HEK293 (cell line): Measurements from ENCODE around the gene GPR3.

ENCODE experiments used
- ZBTB1 ChIP-seq: fragments of 450-650 bp; formaldehyde crosslinking; IDR thresholded peaks from 2 replicates; pipeline ENCODE4 v1.5.1; 2016; ENCODE audit warnings: missing biosample characterization, missing genetic modification characterization
- ZNF114 ChIP-seq: fragments of 450-650 bp; formaldehyde crosslinking; IDR thresholded peaks from 2 replicates; pipeline ENCODE4 v1.5.0; 2017; ENCODE audit warnings: missing biosample characterization, missing genetic modification characterization
- ZNF629 ChIP-seq: fragments of 450-650 bp; formaldehyde crosslinking; IDR thresholded peaks from 2 replicates; pipeline ENCODE4 v1.5.1; 2017; ENCODE audit warnings: missing biosample characterization, missing genetic modification characterization
- ZNF660 ChIP-seq: fragments of 450-650 bp; IDR thresholded peaks from 2 replicates; pipeline ENCODE4 v1.5.1; 2018; ENCODE audit warnings: missing biosample characterization, mild to moderate bottlenecking, missing genetic modification characterization
- TF ChIP-seq, protein P1 (sequence below): fragments of 450-650 bp; formaldehyde crosslinking; IDR thresholded peaks from 2 replicates; pipeline ENCODE4 v1.5.1; 2016; ENCODE audit warnings: missing biosample characterization, missing genetic modification characterization
- TF ChIP-seq, protein P2 (sequence below): fragments of 450-650 bp; formaldehyde crosslinking; conservative IDR thresholded peaks from 2 replicates; pipeline ENCODE4 v1.5.1; 2016; ENCODE audit warnings: low read depth, missing biosample characterization, missing genetic modification characterization
- TF ChIP-seq, protein P3 (sequence below): fragments of 450-650 bp; formaldehyde crosslinking; IDR thresholded peaks from 2 replicates; pipeline ENCODE4 v1.5.1; 2016; ENCODE audit warnings: missing biosample characterization, missing genetic modification characterization
- TF ChIP-seq, protein P4 (sequence below): fragments of 450-650 bp; IDR thresholded peaks from 2 replicates; pipeline ENCODE4 v1.5.1; 2018; ENCODE audit warnings: missing biosample characterization, missing genetic modification characterization
- TF ChIP-seq, protein P5 (sequence below): fragments of 450-650 bp; formaldehyde crosslinking; IDR thresholded peaks from 2 replicates; pipeline ENCODE4 v1.5.1; 2017; ENCODE audit warnings: missing biosample characterization, missing genetic modification characterization

DNA sequence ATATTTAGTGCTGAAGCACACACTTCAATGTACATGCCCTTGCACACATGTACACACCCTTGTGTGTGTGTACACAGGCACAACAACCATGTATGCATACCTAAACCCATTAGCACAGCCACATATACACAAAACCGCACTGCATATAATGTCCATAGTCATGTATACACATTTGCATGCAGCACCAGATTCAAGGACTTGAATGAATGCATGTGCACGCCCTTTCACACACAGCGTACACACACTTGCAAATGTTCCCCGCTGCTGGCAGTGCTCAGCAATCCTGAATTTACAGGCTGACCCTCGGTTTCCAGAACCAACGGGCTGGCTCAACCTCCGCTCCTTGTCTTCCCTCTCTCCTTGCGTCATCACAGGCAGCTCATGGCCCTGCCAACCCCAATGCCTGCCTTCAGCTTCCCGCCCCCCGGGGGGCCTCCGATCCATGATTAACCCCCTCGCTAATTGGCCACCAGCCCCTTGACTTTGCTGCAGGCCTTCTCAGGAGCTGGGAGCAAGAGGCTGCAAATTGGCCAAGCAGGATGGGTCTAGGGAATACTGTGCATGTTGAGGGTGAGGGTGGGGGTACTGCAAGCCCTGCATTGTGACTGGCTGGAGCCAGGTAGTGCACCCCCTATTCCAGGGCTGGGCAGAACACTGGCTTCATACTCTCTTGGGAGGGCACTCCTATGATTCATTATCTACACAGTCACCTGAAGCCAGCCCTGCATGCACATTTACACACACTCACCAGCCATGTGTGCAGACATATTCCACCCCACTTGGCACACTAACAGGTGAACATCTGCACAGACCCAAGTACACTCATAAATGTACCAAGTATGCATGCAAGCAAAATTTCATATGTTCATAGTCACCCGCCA, 7.9 kb downstream of the GPR3 start:
- TF ChIP-seq, protein P1, sequence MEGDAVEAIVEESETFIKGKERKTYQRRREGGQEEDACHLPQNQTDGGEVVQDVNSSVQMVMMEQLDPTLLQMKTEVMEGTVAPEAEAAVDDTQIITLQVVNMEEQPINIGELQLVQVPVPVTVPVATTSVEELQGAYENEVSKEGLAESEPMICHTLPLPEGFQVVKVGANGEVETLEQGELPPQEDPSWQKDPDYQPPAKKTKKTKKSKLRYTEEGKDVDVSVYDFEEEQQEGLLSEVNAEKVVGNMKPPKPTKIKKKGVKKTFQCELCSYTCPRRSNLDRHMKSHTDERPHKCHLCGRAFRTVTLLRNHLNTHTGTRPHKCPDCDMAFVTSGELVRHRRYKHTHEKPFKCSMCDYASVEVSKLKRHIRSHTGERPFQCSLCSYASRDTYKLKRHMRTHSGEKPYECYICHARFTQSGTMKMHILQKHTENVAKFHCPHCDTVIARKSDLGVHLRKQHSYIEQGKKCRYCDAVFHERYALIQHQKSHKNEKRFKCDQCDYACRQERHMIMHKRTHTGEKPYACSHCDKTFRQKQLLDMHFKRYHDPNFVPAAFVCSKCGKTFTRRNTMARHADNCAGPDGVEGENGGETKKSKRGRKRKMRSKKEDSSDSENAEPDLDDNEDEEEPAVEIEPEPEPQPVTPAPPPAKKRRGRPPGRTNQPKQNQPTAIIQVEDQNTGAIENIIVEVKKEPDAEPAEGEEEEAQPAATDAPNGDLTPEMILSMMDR (tag by site-specific recombination) = no peak
- TF ChIP-seq, protein P2, sequence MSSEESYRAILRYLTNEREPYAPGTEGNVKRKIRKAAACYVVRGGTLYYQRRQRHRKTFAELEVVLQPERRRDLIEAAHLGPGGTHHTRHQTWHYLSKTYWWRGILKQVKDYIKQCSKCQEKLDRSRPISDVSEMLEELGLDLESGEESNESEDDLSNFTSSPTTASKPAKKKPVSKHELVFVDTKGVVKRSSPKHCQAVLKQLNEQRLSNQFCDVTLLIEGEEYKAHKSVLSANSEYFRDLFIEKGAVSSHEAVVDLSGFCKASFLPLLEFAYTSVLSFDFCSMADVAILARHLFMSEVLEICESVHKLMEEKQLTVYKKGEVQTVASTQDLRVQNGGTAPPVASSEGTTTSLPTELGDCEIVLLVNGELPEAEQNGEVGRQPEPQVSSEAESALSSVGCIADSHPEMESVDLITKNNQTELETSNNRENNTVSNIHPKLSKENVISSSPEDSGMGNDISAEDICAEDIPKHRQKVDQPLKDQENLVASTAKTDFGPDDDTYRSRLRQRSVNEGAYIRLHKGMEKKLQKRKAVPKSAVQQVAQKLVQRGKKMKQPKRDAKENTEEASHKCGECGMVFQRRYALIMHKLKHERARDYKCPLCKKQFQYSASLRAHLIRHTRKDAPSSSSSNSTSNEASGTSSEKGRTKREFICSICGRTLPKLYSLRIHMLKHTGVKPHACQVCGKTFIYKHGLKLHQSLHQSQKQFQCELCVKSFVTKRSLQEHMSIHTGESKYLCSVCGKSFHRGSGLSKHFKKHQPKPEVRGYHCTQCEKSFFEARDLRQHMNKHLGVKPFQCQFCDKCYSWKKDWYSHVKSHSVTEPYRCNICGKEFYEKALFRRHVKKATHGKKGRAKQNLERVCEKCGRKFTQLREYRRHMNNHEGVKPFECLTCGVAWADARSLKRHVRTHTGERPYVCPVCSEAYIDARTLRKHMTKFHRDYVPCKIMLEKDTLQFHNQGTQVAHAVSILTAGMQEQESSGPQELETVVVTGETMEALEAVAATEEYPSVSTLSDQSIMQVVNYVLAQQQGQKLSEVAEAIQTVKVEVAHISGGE (tag by site-specific recombination) = no peak
- TF ChIP-seq, protein P3, sequence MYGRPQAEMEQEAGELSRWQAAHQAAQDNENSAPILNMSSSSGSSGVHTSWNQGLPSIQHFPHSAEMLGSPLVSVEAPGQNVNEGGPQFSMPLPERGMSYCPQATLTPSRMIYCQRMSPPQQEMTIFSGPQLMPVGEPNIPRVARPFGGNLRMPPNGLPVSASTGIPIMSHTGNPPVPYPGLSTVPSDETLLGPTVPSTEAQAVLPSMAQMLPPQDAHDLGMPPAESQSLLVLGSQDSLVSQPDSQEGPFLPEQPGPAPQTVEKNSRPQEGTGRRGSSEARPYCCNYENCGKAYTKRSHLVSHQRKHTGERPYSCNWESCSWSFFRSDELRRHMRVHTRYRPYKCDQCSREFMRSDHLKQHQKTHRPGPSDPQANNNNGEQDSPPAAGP (tag by site-specific recombination) = no peak
- no peak for TF ChIP-seq ZBTB1
- TF ChIP-seq, protein P4, sequence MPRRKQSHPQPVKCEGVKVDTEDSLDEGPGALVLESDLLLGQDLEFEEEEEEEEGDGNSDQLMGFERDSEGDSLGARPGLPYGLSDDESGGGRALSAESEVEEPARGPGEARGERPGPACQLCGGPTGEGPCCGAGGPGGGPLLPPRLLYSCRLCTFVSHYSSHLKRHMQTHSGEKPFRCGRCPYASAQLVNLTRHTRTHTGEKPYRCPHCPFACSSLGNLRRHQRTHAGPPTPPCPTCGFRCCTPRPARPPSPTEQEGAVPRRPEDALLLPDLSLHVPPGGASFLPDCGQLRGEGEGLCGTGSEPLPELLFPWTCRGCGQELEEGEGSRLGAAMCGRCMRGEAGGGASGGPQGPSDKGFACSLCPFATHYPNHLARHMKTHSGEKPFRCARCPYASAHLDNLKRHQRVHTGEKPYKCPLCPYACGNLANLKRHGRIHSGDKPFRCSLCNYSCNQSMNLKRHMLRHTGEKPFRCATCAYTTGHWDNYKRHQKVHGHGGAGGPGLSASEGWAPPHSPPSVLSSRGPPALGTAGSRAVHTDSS = no peak
- no peak for TF ChIP-seq ZNF114 (tag by site-specific recombination)
- TF ChIP-seq ZNF660 (tag by site-specific recombination) = no peak
- TF ChIP-seq, protein P5, sequence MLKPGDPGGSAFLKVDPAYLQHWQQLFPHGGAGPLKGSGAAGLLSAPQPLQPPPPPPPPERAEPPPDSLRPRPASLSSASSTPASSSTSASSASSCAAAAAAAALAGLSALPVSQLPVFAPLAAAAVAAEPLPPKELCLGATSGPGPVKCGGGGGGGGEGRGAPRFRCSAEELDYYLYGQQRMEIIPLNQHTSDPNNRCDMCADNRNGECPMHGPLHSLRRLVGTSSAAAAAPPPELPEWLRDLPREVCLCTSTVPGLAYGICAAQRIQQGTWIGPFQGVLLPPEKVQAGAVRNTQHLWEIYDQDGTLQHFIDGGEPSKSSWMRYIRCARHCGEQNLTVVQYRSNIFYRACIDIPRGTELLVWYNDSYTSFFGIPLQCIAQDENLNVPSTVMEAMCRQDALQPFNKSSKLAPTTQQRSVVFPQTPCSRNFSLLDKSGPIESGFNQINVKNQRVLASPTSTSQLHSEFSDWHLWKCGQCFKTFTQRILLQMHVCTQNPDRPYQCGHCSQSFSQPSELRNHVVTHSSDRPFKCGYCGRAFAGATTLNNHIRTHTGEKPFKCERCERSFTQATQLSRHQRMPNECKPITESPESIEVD = no peak
- TF ChIP-seq ZNF629 (tag by site-specific recombination) = no peak
